HCT116 (cell line): ENCODE results near the gene SEL1L3. TPM values are rescaled to one million over a fixed set of nuclear protein-coding genes. Genes with fewer than 3 reads are reported as not detected.

Experiments used
- ATAC-seq: fragments of 200-7000 bp; cut with Tn5 transposase; 2 replicates; pipeline ENCODE4 v1.9.1; 2020; ENCODE audit warnings: mild to moderate bottlenecking, moderate library complexity
- BruUV-seq: library from RNA; stranded (reverse); fragments of 400-500 nt; replicated peaks from 2 replicates; lab custom pipeline; 2021; lab: Mats Ljungman, UMichigan
- CTCF ChIA-PET: fragments of 300-600 bp; sonication (Branson Sonifier 250); formaldehyde crosslinking; loops from one replicate; lab custom pipeline; 2021; ENCODE audit warnings: antibody characterized with exemption; lab: Charles Lee
- POLR2A ChIA-PET: fragments of 300-600, 350-600 bp; sonication (Branson Sonifier 250); formaldehyde crosslinking; loops from one replicate; lab custom pipeline; 2021; ENCODE audit warnings: antibody characterized with exemption; lab: Charles Lee
- RAD21 ChIA-PET, 2 experiments: fragments of 300-600 bp; sonication (Branson Sonifier 250); formaldehyde crosslinking; loops; one replicate each; lab custom pipeline; 2023; ENCODE audit warnings: low total read pairs in 2 of 2; ENCODE audit not compliant: uncharacterized antibody in 2 of 2, unreplicated experiment in 2 of 2, low non-redundant PET in 1 of 2; lab: Charles Lee
- DNase-seq: peaks from one replicate; pipeline ENCODE4 v3.0.0-alpha.2; 2010; ENCODE audit warnings: low read depth, low spot score
- H2AFZ ChIP-seq: fragments of 200-600 bp; shearing (Covaris generic), sonication (generic); 2 replicates; pipeline ENCODE4 v1.6.1; 2017; ENCODE audit warnings: low read depth, mixed run types, mixed read lengths, antibody characterized with exemption, low read length; ENCODE audit not compliant: poor library complexity, severe bottlenecking
- H3K27ac ChIP-seq: 2 replicates; pipeline ENCODE4 v1.5.1; 2012; ENCODE audit warnings: low read depth, low read length
- H3K27me3 ChIP-seq: fragments of 200-600 bp; sonication (generic); 2 replicates; pipeline ENCODE4 v1.6.1; 2016; ENCODE audit warnings: mixed run types, low read length, mixed read lengths; ENCODE audit not compliant: insufficient read depth
- H3K36me3 ChIP-seq, 2 experiments: fragments of 200-500 bp in 1 of 2; fragments of 200-600 bp in 1 of 2; sonication (Bioruptor generic) in 1 of 2; sonication (generic) in 1 of 2; 2 replicates each; pipeline versions ENCODE4 v1.5.1 to v1.6.1; 2014 to 2016; ENCODE audit warnings: low read length in 2 of 2, inconsistent platforms in 1 of 2, mixed read lengths in 1 of 2, mixed run types in 1 of 2; ENCODE audit not compliant: insufficient read depth in 2 of 2, control insufficient read depth in 1 of 2
- H3K4me1 ChIP-seq, 2 experiments: fragments of 200-600 bp in 1 of 2; sonication (generic) in 1 of 2; 2 replicates each; pipeline versions ENCODE4 v1.5.1 to v1.6.1; 2012 to 2017; ENCODE audit warnings: low read length in 2 of 2, inconsistent platforms in 1 of 2, mild to moderate bottlenecking in 1 of 2, mixed read lengths in 1 of 2, mixed run types in 1 of 2, moderate library complexity in 1 of 2; ENCODE audit not compliant: insufficient read depth in 2 of 2, control insufficient read depth in 1 of 2
- H3K4me2 ChIP-seq: fragments of 200-600 bp; sonication (generic); 2 replicates; pipeline ENCODE4 v1.6.1; 2017; ENCODE audit warnings: mixed run types, low read length, mixed read lengths
- H3K4me3 ChIP-seq, 2 experiments: fragments of 200-600 bp in 1 of 2; sonication (generic) in 1 of 2; replicated peaks in 1 of 2; 2 replicates each; pipeline ENCODE4 v1.5.1; 2011 to 2016; ENCODE audit warnings: low read length in 2 of 2, control low read depth in 1 of 2, low read depth in 1 of 2, mild to moderate bottlenecking in 1 of 2, mixed read lengths in 1 of 2, mixed run types in 1 of 2
- H3K79me2 ChIP-seq: fragments of 200-600 bp; sonication (generic); 2 replicates; pipeline ENCODE4 v1.6.1; 2017; ENCODE audit warnings: mild to moderate bottlenecking, mixed run types, low read length, moderate library complexity, mixed read lengths; ENCODE audit not compliant: insufficient read depth
- H3K9ac ChIP-seq: fragments of 200-600 bp; sonication (generic); 2 replicates; pipeline ENCODE4 v1.6.1; 2016; ENCODE audit warnings: low read length, mixed read lengths
- H3K9me2 ChIP-seq: fragments of 200-600 bp; sonication (generic), shearing (Covaris generic); 2 replicates; pipeline ENCODE4 v1.6.1; 2017; ENCODE audit warnings: mixed run types, mild to moderate bottlenecking, moderate library complexity; ENCODE audit not compliant: insufficient read depth
- H3K9me3 ChIP-seq, 2 experiments: fragments of 200-500 bp in 1 of 2; fragments of 200-600 bp in 1 of 2; sonication (Bioruptor generic) in 1 of 2; sonication (generic) in 1 of 2; 2 replicates each; pipeline ENCODE4 v1.6.1; 2014 to 2017; ENCODE audit warnings: low read length in 2 of 2, mixed read lengths in 2 of 2, inconsistent platforms in 1 of 2, low read depth in 1 of 2, mild to moderate bottlenecking in 1 of 2, mixed run types in 1 of 2, moderate library complexity in 1 of 2; ENCODE audit not compliant: control insufficient read depth in 1 of 2, insufficient read depth in 1 of 2
- H4K20me1 ChIP-seq: fragments of 200-600 bp; sonication (generic), shearing (Covaris generic); 2 replicates; pipeline ENCODE4 v1.6.1; 2017; ENCODE audit warnings: mixed run types, mild to moderate bottlenecking, moderate library complexity; ENCODE audit not compliant: insufficient read depth
- EGR1 ChIP-seq: IDR thresholded peaks from 2 replicates; pipeline ENCODE4 v1.6.1; 2012; ENCODE audit warnings: low read depth
- EZH2phosphoT487 ChIP-seq: fragments of 200-600 bp; IDR thresholded peaks from 2 replicates; pipeline ENCODE4 v1.6.1; 2018; ENCODE audit warnings: antibody characterized with exemption, borderline replicate concordance
- FOSL1 ChIP-seq: IDR thresholded peaks from 2 replicates; pipeline ENCODE4 v1.6.1; 2012; ENCODE audit warnings: low read depth
- JUND ChIP-seq: IDR thresholded peaks from 2 replicates; pipeline ENCODE4 v1.6.1; 2012
- SIN3A ChIP-seq: IDR thresholded peaks from 2 replicates; pipeline ENCODE4 v1.6.1; 2012; ENCODE audit warnings: low read depth
- SP1 ChIP-seq: IDR thresholded peaks from 2 replicates; pipeline ENCODE4 v1.6.1; 2012; ENCODE audit warnings: low read depth
- YY1 ChIP-seq: IDR thresholded peaks from 2 replicates; pipeline ENCODE4 v1.6.1; 2011; ENCODE audit warnings: low read length, low read depth, moderate library complexity, mild to moderate bottlenecking; ENCODE audit not compliant: insufficient replicate concordance; ENCODE audit errors: extremely low read depth
- intact Hi-C: fragments of 100-400 bp; cut with micrococcal nuclease; formaldehyde crosslinking; loops from 2 replicates; pipeline ENCODE4 v1.10.0; 2022
- total RNA-seq: library from RNA; stranded (reverse); gene quantifications from one replicate; pipeline ENCODE4 v1.2.1, GENCODE V29; 2021; ENCODE audit not compliant: unreplicated experiment
- TF ChIP-seq, protein P1 (sequence below), 3 experiments: fragments of 200-600 bp in 1 of 3; sonication (generic) in 1 of 3; IDR thresholded peaks in 2 of 3; conservative IDR thresholded peaks in 1 of 3; 2 replicates each; pipeline ENCODE4 v1.5.1; 2012 to 2017; ENCODE audit warnings: low read depth in 2 of 3, low read length in 2 of 3, antibody characterized with exemption in 1 of 3, borderline replicate concordance in 1 of 3, control low read depth in 1 of 3, mild to moderate bottlenecking in 1 of 3, mixed read lengths in 1 of 3, mixed run types in 1 of 3, moderate library complexity in 1 of 3; ENCODE audit not compliant: insufficient read depth in 1 of 3

SEL1L3 gene
- total RNA-seq, 1 experiment from 2014 or later, result 45.0 TPM

DNA sequence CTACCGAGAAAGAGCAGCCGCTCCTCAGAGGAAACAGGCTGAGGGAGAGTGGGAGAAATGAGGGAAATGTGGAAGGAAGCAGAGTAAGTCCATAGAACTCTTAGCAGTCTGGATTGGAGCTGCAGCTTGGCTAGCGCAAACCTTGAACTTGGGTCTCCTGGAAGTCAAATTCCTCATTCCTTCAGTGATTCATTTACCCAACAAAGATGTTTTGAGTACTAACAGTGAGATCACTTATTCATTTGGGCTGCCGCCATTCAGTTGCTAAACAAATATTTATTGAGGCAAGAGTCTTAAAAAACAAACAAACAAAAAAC lies 51.5 kb downstream of the SEL1L3 start:
- no peak overlapping the region for H3K4me3 ChIP-seq

More for the DNA sequence above, 51.5 kb downstream of the SEL1L3 start:
- Histone ChIP-seq H3K9me3 (no peaks in the 10 kb centered on the region), H3K27me3 (no peaks in the 10 kb centered on the region), H3K36me3 (no peaks in the 10 kb centered on the region; a peak in 1 of 4 replicates), H3K79me2 (no peaks in the 10 kb centered on the region), H3K4me2 (no peak overlapping the region), H3K4me1 (peaks cover 3 to 9% of the 10 kb centered on the region in 2 experiments; a peak in 3 of 4 replicates), H3K9ac (no peak overlapping the region), H4K20me1 (no peaks in the 10 kb centered on the region), H3K9me2 (no peaks in the 10 kb centered on the region), H2AFZ (no peak overlapping the region), H3K27ac (no peak overlapping the region)
- ATAC-seq (no peak), DNase-seq (no peak)
- TF ChIP-seq, protein P1, sequence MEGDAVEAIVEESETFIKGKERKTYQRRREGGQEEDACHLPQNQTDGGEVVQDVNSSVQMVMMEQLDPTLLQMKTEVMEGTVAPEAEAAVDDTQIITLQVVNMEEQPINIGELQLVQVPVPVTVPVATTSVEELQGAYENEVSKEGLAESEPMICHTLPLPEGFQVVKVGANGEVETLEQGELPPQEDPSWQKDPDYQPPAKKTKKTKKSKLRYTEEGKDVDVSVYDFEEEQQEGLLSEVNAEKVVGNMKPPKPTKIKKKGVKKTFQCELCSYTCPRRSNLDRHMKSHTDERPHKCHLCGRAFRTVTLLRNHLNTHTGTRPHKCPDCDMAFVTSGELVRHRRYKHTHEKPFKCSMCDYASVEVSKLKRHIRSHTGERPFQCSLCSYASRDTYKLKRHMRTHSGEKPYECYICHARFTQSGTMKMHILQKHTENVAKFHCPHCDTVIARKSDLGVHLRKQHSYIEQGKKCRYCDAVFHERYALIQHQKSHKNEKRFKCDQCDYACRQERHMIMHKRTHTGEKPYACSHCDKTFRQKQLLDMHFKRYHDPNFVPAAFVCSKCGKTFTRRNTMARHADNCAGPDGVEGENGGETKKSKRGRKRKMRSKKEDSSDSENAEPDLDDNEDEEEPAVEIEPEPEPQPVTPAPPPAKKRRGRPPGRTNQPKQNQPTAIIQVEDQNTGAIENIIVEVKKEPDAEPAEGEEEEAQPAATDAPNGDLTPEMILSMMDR (IDR thresholded peaks at IDR 0.05 in 2 of 3, conservative IDR thresholded peaks at IDR 0.05 in 1 of 3; ENCODE audit: borderline replicate concordance in 1 of 3, insufficient read depth in 1 of 3, low read depth in 2 of 3, low read length in 2 of 3), result no peak
- no peak for TF ChIP-seq EZH2phosphoT487
- no peak for TF ChIP-seq SIN3A
- TF ChIP-seq EGR1, result no peak
- TF ChIP-seq FOSL1, result no peak
- no peak for TF ChIP-seq SP1
- TF ChIP-seq YY1, result no peak
- TF ChIP-seq JUND, result no peak
- ChIA-PET POLR2A (no interaction called here), CTCF (no interaction called here), RAD21 (no interaction called here)
- intact Hi-C loops, result no loop called here
- no TSS peak for BruUV-seq
